Dermis blood vessel endothelial cell (primary cell): ENCODE data around the gene MROH9. TPM values are rescaled to one million over a fixed set of nuclear protein-coding genes. Genes with fewer than 3 reads are reported as not detected.

Experiments
- DNase-seq: peaks from one replicate; pipeline ENCODE4 v3.0.0; 2010
- total RNA-seq: library from RNA; depleted of rRNA; stranded (reverse); fragments of >200 nt; gene quantifications from 2 replicates; pipeline ENCODE4 v1.2.3, GENCODE V29; 2014

Gene MROH9
- total RNA-seq, 1 donor from 2014 or later = not detected

- no peak for DNase-seq
These were observed 148.8 kb downstream of the MROH9 start for GRCh38 chr1:171084091-171084490.

DNA sequence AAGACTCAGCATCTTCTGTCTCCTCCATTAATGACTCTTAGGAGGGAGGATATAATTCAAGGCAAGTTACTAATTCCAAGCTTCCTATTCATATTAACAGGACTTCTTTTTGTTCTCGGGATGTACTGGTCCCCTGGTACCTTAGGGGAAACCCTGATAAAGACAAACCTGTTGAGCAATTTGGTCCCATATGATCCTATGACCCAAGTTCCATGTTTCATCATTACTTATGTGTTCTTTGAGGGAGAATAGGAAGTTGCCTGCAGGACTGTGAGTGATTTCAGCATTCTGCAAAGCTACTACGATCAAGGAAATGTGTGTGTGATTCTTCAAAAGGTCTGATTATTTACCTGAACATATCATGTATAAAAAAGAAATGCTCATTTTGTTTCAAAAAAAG is 149.5 kb downstream of the MROH9 start:
- no peak for DNase-seq

DNA sequence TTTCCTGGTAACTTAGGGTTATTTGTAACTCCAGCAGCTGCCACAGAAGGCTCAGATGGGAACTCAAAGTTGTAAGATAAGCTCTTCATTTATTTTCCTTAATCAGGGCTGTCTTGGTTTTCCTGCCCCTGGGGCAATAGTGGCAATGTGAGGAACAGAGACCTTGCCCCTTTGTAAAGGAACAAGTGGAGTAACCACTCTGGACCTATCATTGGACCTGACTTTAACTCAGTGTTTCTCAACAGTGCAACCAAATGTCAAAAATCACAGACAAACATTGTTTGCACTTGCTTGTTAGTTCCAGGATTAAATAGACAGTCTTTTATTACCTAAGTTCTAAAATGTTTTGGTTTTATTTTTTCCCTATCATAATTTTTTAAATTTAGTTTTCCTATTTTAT is 152.6 kb downstream of the MROH9 start:
- DNase-seq = no peak

DNA sequence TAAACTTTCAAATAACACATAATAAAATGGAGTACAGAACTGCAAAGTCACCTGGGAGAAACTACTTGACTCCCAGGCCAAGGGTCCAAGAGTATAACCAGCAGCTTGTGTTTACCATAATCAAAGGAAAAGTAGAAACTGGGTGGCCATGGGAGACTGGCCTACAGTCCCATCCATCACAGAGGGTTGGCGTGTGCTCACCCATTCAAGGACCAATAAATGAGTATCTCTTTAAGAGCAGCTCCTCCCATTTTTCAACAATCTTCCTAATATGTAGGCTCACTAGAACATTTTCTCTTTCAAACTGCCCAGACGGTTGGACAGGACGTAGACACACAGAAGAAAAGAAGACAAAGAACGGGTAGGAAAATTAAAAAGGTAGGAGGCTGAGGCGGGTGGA is 155.3 kb downstream of the MROH9 start, which contains the start of gene FMO3:
FMO3 (plus strand) TSS at position 302 of the 400 bp plus-strand sequence. CDS start 1,754 bp downstream, outside the sequence.
- no peak for DNase-seq

- DNase-seq = no peak
These were observed 168.5 kb downstream of the MROH9 start for GRCh38 chr1:171103862-171104261.

DNA sequence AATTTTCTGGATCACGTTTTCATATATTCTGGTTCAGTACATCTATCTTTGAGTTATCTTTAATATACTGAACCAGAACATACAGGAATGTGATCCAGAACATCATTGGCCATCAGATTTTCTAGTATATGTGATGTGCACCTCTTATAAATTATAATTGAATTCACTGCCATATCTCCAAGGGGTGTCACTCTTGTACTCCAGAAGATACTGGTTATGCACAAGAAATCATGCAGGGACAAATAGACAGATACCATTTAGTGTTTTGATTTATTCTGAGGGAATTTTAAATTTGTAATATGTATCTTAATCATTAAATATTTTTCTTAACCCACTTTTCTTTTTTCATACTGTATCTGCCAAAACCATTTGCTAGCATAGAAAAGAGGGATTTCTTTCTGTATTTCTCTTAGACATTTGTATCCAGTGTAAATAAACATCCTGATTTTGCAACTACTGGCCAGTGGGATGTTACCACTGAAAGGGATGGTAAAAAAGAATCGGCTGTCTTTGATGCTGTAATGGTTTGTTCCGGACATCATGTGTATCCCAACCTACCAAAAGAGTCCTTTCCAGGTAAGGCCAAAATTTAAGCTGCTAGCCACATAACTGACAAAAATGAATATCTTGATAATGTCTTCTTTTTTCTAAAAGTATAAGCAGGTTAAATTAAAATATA is 172.1 kb downstream of the MROH9 start:
- no peak for DNase-seq

DNA sequence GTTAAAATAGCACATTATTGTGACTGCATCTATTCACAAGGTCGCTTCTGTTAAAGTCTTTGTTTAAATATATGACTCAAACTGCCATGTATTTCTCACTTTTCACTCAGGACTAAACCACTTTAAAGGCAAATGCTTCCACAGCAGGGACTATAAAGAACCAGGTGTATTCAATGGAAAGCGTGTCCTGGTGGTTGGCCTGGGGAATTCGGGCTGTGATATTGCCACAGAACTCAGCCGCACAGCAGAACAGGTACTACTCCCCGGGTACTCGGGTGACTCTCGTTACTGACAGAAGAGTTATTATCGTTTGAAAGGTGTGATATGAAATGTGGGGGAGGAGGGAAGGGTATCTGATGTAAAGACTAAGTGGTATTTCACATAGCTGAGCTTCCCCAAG is 172.6 kb downstream of the MROH9 start:
- no peak for DNase-seq

DNA sequence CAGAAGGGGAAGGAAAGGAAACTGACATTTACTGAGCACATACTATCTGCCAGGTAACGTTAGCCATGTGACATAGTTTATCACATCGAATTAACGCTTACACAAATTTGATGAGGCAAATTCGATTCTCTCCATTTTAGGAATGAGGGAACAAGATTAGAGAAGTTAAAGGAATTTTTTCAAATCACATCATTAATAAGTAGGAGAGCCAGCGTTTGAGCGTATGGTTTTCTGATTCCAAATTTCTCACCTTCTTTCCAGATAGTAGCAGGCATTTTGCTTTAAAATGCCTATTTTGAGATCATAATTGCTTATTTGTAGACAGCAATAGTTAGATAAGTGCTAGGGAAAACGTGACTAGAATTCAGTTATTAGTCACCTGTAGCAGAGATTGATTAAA is 174.6 kb downstream of the MROH9 start:
- no peak for DNase-seq

- DNase-seq = no peak
These were observed 175.4 kb downstream of the MROH9 start for GRCh38 chr1:171110621-171111326.

DNA sequence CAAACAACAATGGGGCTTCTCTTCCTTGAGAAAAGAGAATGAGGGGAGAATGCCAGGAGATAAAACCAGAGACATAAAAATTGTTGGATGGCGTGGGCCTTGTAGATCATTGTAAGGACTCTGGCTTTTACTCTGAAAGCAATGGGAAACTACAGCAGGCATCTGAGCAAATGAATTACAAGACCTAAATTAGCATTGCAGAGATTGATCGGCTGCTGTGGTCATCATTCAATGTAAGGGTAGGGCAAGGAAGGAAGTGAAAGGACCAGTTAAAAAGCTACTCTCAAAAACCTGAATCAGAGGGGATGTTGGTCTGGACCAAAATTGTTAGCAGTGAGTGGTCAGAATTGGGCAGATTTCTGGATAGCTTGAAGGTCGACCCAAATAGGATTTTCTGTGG is 176.8 kb downstream of the MROH9 start:
- DNase-seq = no peak

DNA sequence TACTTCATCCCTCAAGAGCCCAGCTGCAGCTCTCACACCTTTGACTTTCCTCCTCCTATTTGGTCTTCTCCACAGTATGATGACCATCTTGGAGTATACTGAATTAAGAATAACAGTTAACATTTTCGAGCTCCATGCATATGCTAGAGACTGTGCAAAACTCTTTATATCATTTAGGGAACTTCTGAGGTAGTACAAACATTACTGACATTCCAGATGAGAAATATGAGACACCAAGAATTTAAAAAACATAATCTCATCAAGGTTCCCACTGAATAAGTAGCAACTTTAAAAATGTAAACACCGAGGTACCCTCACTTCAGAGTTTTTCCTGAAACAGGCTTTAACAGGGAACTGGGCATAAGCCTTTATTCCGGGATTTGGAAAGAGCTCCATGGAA is 178.0 kb downstream of the MROH9 start:
- DNase-seq = no peak

Other genes with a start within 250 kb of the MROH9 start
- gene FMO3, start 155.4 kb downstream of the MROH9 start, total RNA-seq = 0.37 TPM in 1 of 2 replicates, not detected in the other
- 0.05 TPM in 1 of 2 replicates, not detected in the other for gene FMO2, start 249.8 kb downstream of the MROH9 start, total RNA-seq